IMR-90 (cell line): ENCODE data around the gene PPIP5K2. TPM values are rescaled to one million over a fixed set of nuclear protein-coding genes. Genes with fewer than 3 reads are reported as not detected.

Experiments
- ATAC-seq: fragments of 200-7000 bp; cut with Tn5 transposase; 2 replicates; pipeline ENCODE4 v1.9.1; 2020; ENCODE audit warnings: low read depth, mild to moderate bottlenecking, moderate library complexity
- BruUV-seq: library from RNA; stranded (reverse); fragments of 400-500 nt; replicated peaks from 2 replicates; lab custom pipeline; 2021; lab: Mats Ljungman, UMichigan
- CTCF ChIA-PET: fragments of 300-600 bp; formaldehyde crosslinking; extraction: SDS; loops from one replicate; lab custom pipeline; 2021; ENCODE audit warnings: antibody characterized with exemption; lab: Yijun Ruan, JAX
- POLR2A ChIA-PET: fragments of 300-600 bp; sonication (Branson Sonifier 250); formaldehyde crosslinking; loops from one replicate; lab custom pipeline; 2022; ENCODE audit warnings: antibody characterized with exemption; ENCODE audit not compliant: unreplicated experiment; lab: Charles Lee
- DNase-seq: peaks from one replicate; pipeline ENCODE4 v3.0.0; 2013
- H2AFZ ChIP-seq: replicated peaks from 2 replicates; pipeline ENCODE3; 2013; ENCODE audit warnings: low read length, mild to moderate bottlenecking; ENCODE audit not compliant: poor library complexity
- H2AK5ac ChIP-seq: 2 replicates; pipeline ENCODE4 v1.6.1; 2013; ENCODE audit warnings: low read depth, low read length, inconsistent platforms
- H2AK9ac ChIP-seq: replicated peaks from 2 replicates; pipeline ENCODE3; 2013; ENCODE audit warnings: mild to moderate bottlenecking, low read depth, low read length, moderate library complexity; ENCODE audit not compliant: poor library complexity
- H2BK120ac ChIP-seq: 2 replicates; pipeline ENCODE4 v1.6.1; 2013; ENCODE audit warnings: low read depth, low read length, inconsistent platforms
- H2BK15ac ChIP-seq: 3 replicates; pipeline ENCODE4 v1.6.1; 2013; ENCODE audit warnings: low read depth, low read length, inconsistent platforms
- H2BK20ac ChIP-seq: 2 replicates; pipeline ENCODE4 v1.6.1; 2013; ENCODE audit warnings: low read depth, mild to moderate bottlenecking, inconsistent platforms, low read length, moderate library complexity
- H2BK5ac ChIP-seq: 2 replicates; pipeline ENCODE4 v1.6.1; 2013; ENCODE audit warnings: mild to moderate bottlenecking, low read depth, low read length, inconsistent platforms; ENCODE audit not compliant: poor library complexity, severe bottlenecking
- H3K14ac ChIP-seq: replicated peaks from 2 replicates; pipeline ENCODE4 v1.6.1; 2013; ENCODE audit warnings: low read depth, low read length, inconsistent platforms
- H3K18ac ChIP-seq: 2 replicates; pipeline ENCODE4 v1.6.1; 2013; ENCODE audit warnings: low read depth, low read length, control low read depth
- H3K23ac ChIP-seq: 2 replicates; pipeline ENCODE4 v1.6.1; 2013; ENCODE audit warnings: low read depth, low read length, inconsistent platforms
- H3K27ac ChIP-seq: 2 replicates; pipeline ENCODE4 v1.5.1; 2013; ENCODE audit warnings: mild to moderate bottlenecking, control low read depth, low read length; ENCODE audit not compliant: insufficient read depth
- H3K27me3 ChIP-seq: 2 replicates; pipeline ENCODE4 v1.6.1; 2013; ENCODE audit warnings: low read length; ENCODE audit not compliant: control insufficient read depth, insufficient read depth
- H3K36me3 ChIP-seq: 2 replicates; pipeline ENCODE4 v1.6.1; 2013; ENCODE audit warnings: low read length, mixed read lengths; ENCODE audit not compliant: control insufficient read depth, insufficient read depth
- H3K4ac ChIP-seq: 2 replicates; pipeline ENCODE4 v1.6.1; 2013; ENCODE audit warnings: low read depth, low read length, inconsistent platforms
- H3K4me1 ChIP-seq: 2 replicates; pipeline ENCODE4 v1.6.1; 2013; ENCODE audit warnings: low read length, mixed read lengths; ENCODE audit not compliant: control insufficient read depth, insufficient read depth
- H3K4me2 ChIP-seq: 2 replicates; pipeline ENCODE4 v1.6.1; 2013; ENCODE audit warnings: low read depth, mild to moderate bottlenecking, control low read depth, low read length, moderate library complexity
- H3K4me3 ChIP-seq: 2 replicates; pipeline ENCODE4 v1.5.1; 2013; ENCODE audit warnings: low read depth, mild to moderate bottlenecking, control low read depth, low read length, moderate library complexity; ENCODE audit not compliant: insufficient read depth
- H3K56ac ChIP-seq: 2 replicates; pipeline ENCODE4 v1.6.1; 2013; ENCODE audit warnings: low read length, inconsistent platforms; ENCODE audit not compliant: insufficient read depth; ENCODE audit errors: extremely low read depth
- H3K79me1 ChIP-seq, 2 experiments: 2 replicates each; pipeline ENCODE4 v1.6.1; 2013; ENCODE audit warnings: low read length in 2 of 2, inconsistent platforms in 1 of 2, low read depth in 1 of 2
- H3K9ac ChIP-seq: 2 replicates; pipeline ENCODE4 v1.6.1; 2013; ENCODE audit warnings: low read depth, low read length, control low read depth
- H3K9me1 ChIP-seq: 2 replicates; pipeline ENCODE4 v1.6.1; 2013; ENCODE audit warnings: low read length, inconsistent platforms; ENCODE audit not compliant: insufficient read depth
- H3K9me3 ChIP-seq: 2 replicates; pipeline ENCODE4 v1.6.1; 2013; ENCODE audit warnings: low read length; ENCODE audit not compliant: control insufficient read depth, insufficient read depth
- H4K20me1 ChIP-seq: 2 replicates; pipeline ENCODE4 v1.6.1; 2013; ENCODE audit warnings: low read length, inconsistent platforms; ENCODE audit not compliant: insufficient read depth
- H4K5ac ChIP-seq: 2 replicates; pipeline ENCODE4 v1.6.1; 2013; ENCODE audit warnings: mild to moderate bottlenecking, low read depth, low read length, control low read depth
- H4K8ac ChIP-seq, 2 experiments: 2 replicates each; pipeline ENCODE4 v1.6.1; 2013; ENCODE audit warnings: low read depth in 2 of 2, low read length in 2 of 2, control low read depth in 1 of 2, inconsistent platforms in 1 of 2
- H4K91ac ChIP-seq: 2 replicates; pipeline ENCODE4 v1.6.1; 2013; ENCODE audit warnings: low read depth, low read length, inconsistent platforms; ENCODE audit not compliant: insufficient read depth
- BHLHE40 ChIP-seq: fragments of 150-350 bp; IDR thresholded peaks from 2 replicates; pipeline ENCODE4 v1.6.1; 2016; ENCODE audit warnings: mild to moderate bottlenecking, low read depth, low read length
- CEBPB ChIP-seq: IDR thresholded peaks from 2 replicates; pipeline ENCODE4 v1.6.1; 2012; ENCODE audit warnings: low read depth, low read length, improper control_type of control experiment
- CHD1 ChIP-seq: IDR thresholded peaks from 2 replicates; pipeline ENCODE4 v1.6.1; 2012; ENCODE audit warnings: low read depth, low read length, improper control_type of control experiment
- MAFK ChIP-seq: IDR thresholded peaks from 2 replicates; pipeline ENCODE4 v1.6.1; 2012; ENCODE audit warnings: low read depth, low read length, improper control_type of control experiment
- NFE2L2 ChIP-seq: fragments of 150-350 bp; IDR thresholded peaks from 2 replicates; pipeline ENCODE4 v1.6.1; 2016; ENCODE audit warnings: low read depth, mild to moderate bottlenecking, low read length
- RFX5 ChIP-seq: IDR thresholded peaks from 2 replicates; pipeline ENCODE4 v1.8.0; 2012; ENCODE audit warnings: low read depth, mild to moderate bottlenecking, low read length, moderate library complexity
- SMC3 ChIP-seq: fragments of 150-350 bp; IDR thresholded peaks from 2 replicates; pipeline ENCODE4 v1.6.1; 2016; ENCODE audit warnings: low read depth, mild to moderate bottlenecking, antibody characterized with exemption, low read length, moderate library complexity
- WGBS, 2 experiments: methylation state at CpG; one replicate each; pipeline versions ENCODE4 v1.1.5 to v1.1.7; 2013; ENCODE audit warnings: missing lambda C conversion rate in 2 of 2; ENCODE audit not compliant: insufficient read length in 1 of 2; ENCODE audit errors: extremely low coverage in 2 of 2; 5-methylcytosine and 5-hydroxymethylcytosine counted together
- dilution Hi-C: fragments of 300-500 bp; cut with HindIII; formaldehyde crosslinking; loops from one replicate; pipeline ENCODE4 v1.14.3; 2018; ENCODE audit warnings: low sequenced_read_pairs; ENCODE audit not compliant: unreplicated experiment
- in situ Hi-C: fragments of 300-500 bp; cut with MboI; formaldehyde crosslinking; loops from 3 replicates; pipeline ENCODE4 v1.14.3; 2019; ENCODE audit warnings: low sequenced_read_pairs, inconsistent platforms, mixed read lengths
- intact Hi-C: fragments of 100-400 bp; cut with micrococcal nuclease; formaldehyde crosslinking; loops from 2 replicates; pipeline ENCODE4 v1.10.0; 2022
- polyA plus RNA-seq, 3 experiments: library from polyadenylated mRNA; depleted of rRNA; stranded (reverse); fragments of >200 nt; gene quantifications; 2 replicates each; pipeline ENCODE4 v1.2.3, GENCODE V29; 2012; ENCODE audit warnings: low replicate concordance in 1 of 3
- total RNA-seq: library from RNA; depleted of rRNA; stranded (reverse); fragments of >200 nt; gene quantifications from 2 replicates; pipeline ENCODE4 v1.2.3, GENCODE V29; 2012
- TF ChIP-seq, protein P1 (sequence below): fragments of 150-350 bp; IDR thresholded peaks from 2 replicates; pipeline ENCODE4 v1.6.1; 2016; ENCODE audit warnings: low read depth, mild to moderate bottlenecking, low read length, moderate library complexity, borderline replicate concordance

The PPIP5K2 gene
- total and polyA plus RNA-seq, 2 of the 4 experiments (the other 2 are of a cell fraction) = 32.4 to 67.6 TPM

DNA sequence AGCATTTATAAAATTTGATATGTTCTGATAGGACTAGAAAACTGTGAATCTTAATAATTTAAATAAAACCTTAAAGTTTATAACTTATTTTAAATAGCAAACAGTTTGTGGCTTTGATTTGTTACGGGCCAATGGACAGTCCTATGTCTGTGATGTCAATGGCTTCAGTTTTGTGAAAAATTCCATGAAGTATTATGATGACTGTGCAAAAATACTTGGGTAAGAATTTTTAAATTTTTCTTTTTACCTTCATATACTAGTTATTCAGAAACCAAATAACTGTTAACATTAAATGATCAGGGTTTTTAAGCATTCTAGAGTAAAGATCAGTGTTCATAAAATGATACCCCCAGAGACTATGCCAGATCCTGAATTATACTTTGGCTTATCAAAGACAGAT lies 31.1 kb downstream of the PPIP5K2 start:
- H2BK120ac ChIP-seq = no peak overlapping the region
- no peaks in the 10 kb centered on the region for H3K9me3 ChIP-seq
- no peak overlapping the region for H4K5ac ChIP-seq
- no peak overlapping the region for H2AFZ ChIP-seq
- intact Hi-C loops = loop anchor here (5.0 kb wide), 1 partner anchor 326 kb away; no protein-coding TSS in a partner anchor
- no peaks in the 10 kb centered on the region for H3K27me3 ChIP-seq
- DNase-seq = no peak
- no peak overlapping the region for H3K4me2 ChIP-seq
- TF ChIP-seq, protein P1, sequence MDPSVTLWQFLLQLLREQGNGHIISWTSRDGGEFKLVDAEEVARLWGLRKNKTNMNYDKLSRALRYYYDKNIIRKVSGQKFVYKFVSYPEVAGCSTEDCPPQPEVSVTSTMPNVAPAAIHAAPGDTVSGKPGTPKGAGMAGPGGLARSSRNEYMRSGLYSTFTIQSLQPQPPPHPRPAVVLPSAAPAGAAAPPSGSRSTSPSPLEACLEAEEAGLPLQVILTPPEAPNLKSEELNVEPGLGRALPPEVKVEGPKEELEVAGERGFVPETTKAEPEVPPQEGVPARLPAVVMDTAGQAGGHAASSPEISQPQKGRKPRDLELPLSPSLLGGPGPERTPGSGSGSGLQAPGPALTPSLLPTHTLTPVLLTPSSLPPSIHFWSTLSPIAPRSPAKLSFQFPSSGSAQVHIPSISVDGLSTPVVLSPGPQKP = no peak
- TF ChIP-seq NFE2L2 (0 out of 2 replicates have a peak, but pooled peaks have one; percentile 26), BHLHE40 (no peak), SMC3 (no peak), CEBPB (no peak), MAFK (peak; percentile 94), RFX5 (no peak), CHD1 (no peak)
- BruUV-seq = no TSS peak
- H3K9ac ChIP-seq = no peak overlapping the region
- no peak overlapping the region for H4K91ac ChIP-seq
- in situ Hi-C loops = no loop called here
- H2BK20ac ChIP-seq = no peak overlapping the region
- WGBS, 2 experiments = no CpG with 5 or more reads among the region's 1 CpG
- no peak overlapping the region for H3K27ac ChIP-seq
- H3K4me3 ChIP-seq = no peak overlapping the region
- ATAC-seq = no peak
- H3K36me3 ChIP-seq = peaks cover 4% of the 10 kb centered on the region; the same call in 1 of the 2 replicates
- H4K8ac ChIP-seq = no peak overlapping the region
- H3K56ac ChIP-seq = no peak overlapping the region
- no peak overlapping the region for H3K14ac ChIP-seq
- no peak overlapping the region for H3K23ac ChIP-seq
- H2AK9ac ChIP-seq = no peak overlapping the region
- no peaks in the 10 kb centered on the region for H4K20me1 ChIP-seq
- CTCF ChIA-PET = no interaction called here
- H2AK5ac ChIP-seq = no peak overlapping the region
- H3K79me1 ChIP-seq = no peaks in the 10 kb centered on the region
- H3K9me1 ChIP-seq = no peaks in the 10 kb centered on the region
- H3K4ac ChIP-seq = no peak overlapping the region
- H2BK5ac ChIP-seq = no peak overlapping the region
- no peaks in the 10 kb centered on the region for H3K4me1 ChIP-seq
- dilution Hi-C loops = no loop called here
- no peak overlapping the region for H2BK15ac ChIP-seq
- POLR2A ChIA-PET = no interaction called here
- H3K18ac ChIP-seq = no peak overlapping the region
